HepG2 (cell line): ENCODE measurements around the gene NOP56. TPM values are rescaled to one million over a fixed set of nuclear protein-coding genes. Genes with fewer than 3 reads are reported as not detected.

Experiments
- BCL6 ChIP-seq: IDR thresholded peaks from 2 replicates; pipeline ENCODE4 v1.6.1; 2016; ENCODE audit warnings: missing genetic modification reagents, missing compliant biosample characterization
- CERS6 ChIP-seq: sonication (generic); formaldehyde crosslinking; IDR thresholded peaks from 2 replicates; pipeline ENCODE4 v1.5.0; 2020; ENCODE audit warnings: missing genetic modification reagents
- CHD2 ChIP-seq: IDR thresholded peaks from 2 replicates; pipeline ENCODE4 v1.6.1; 2011; ENCODE audit warnings: low read depth, low read length, improper control_type of control experiment
- DMAP1 ChIP-seq: IDR thresholded peaks from 2 replicates; pipeline ENCODE4 v1.6.1; 2016
- DR1 ChIP-seq: sonication (generic); formaldehyde crosslinking; IDR thresholded peaks from 2 replicates; pipeline ENCODE4 v1.8.0; 2021; ENCODE audit warnings: mild to moderate bottlenecking, missing genetic modification reagents, inconsistent platforms
- JARID2 ChIP-seq: sonication (generic); formaldehyde crosslinking; IDR thresholded peaks from 2 replicates; pipeline ENCODE4 v1.8.1; 2023; ENCODE audit warnings: missing genetic modification reagents, inconsistent platforms; ENCODE audit not compliant: insufficient replicate concordance
- KDM6A ChIP-seq: IDR thresholded peaks from 2 replicates; pipeline ENCODE4 v1.6.1; 2016; ENCODE audit warnings: low read depth
- MEIS1 ChIP-seq: sonication (generic); formaldehyde crosslinking; IDR thresholded peaks from 2 replicates; pipeline ENCODE4 v1.9.0; 2021; ENCODE audit warnings: mild to moderate bottlenecking, missing genetic modification reagents, moderate library complexity, borderline replicate concordance
- NFE2 ChIP-seq: sonication (generic); formaldehyde crosslinking; IDR thresholded peaks from 2 replicates; pipeline ENCODE4 v1.4.0; 2020; ENCODE audit warnings: missing genetic modification reagents
- NR0B2 ChIP-seq: sonication (generic); formaldehyde crosslinking; IDR thresholded peaks from 2 replicates; pipeline ENCODE4 v1.4.0; 2020; ENCODE audit warnings: mild to moderate bottlenecking, missing genetic modification reagents
- POLR2AphosphoS5 ChIP-seq: IDR thresholded peaks from 2 replicates; pipeline ENCODE4 v1.6.1; 2012; ENCODE audit warnings: low read depth, low read length
- SRSF1 ChIP-seq: fragments of 200-400 bp; formaldehyde crosslinking; optimal IDR thresholded peaks from 2 replicates; pipeline ENCODE3; 2017; ENCODE audit warnings: mild to moderate bottlenecking, low read depth, low read length, moderate library complexity
- THAP8 ChIP-seq: sonication (generic); formaldehyde crosslinking; IDR thresholded peaks from 2 replicates; pipeline ENCODE4 v1.5.1; 2020; ENCODE audit warnings: missing genetic modification reagents, mild to moderate bottlenecking, borderline replicate concordance
- ZBTB10 ChIP-seq: sonication (generic); formaldehyde crosslinking; IDR thresholded peaks from 2 replicates; pipeline ENCODE4 v1.4.0; 2020; ENCODE audit warnings: missing genetic modification reagents, borderline replicate concordance
- ZC3H4 ChIP-seq: sonication (generic); formaldehyde crosslinking; IDR thresholded peaks from 2 replicates; pipeline ENCODE4 v1.4.0; 2020; ENCODE audit warnings: missing genetic modification reagents, borderline replicate concordance
- ZNF234 ChIP-seq: sonication (generic); formaldehyde crosslinking; conservative IDR thresholded peaks from 2 replicates; pipeline ENCODE4 v1.5.1; 2020; ENCODE audit warnings: mild to moderate bottlenecking, missing genetic modification reagents
- ZNF256 ChIP-seq: sonication (generic); formaldehyde crosslinking; conservative IDR thresholded peaks from 2 replicates; pipeline ENCODE4 v1.4.0; 2020; ENCODE audit warnings: missing genetic modification reagents
- ZNF317 ChIP-seq: sonication (generic); formaldehyde crosslinking; IDR thresholded peaks from 2 replicates; pipeline ENCODE4 v1.5.0; 2020; ENCODE audit warnings: mild to moderate bottlenecking, missing genetic modification reagents
- ZNF362 ChIP-seq: sonication (generic); formaldehyde crosslinking; IDR thresholded peaks from 2 replicates; pipeline ENCODE4 v1.4.0; 2020; ENCODE audit warnings: missing genetic modification reagents, mild to moderate bottlenecking, borderline replicate concordance
- ZNF580 ChIP-seq: IDR thresholded peaks from 2 replicates; pipeline ENCODE4 v1.6.1; 2016; ENCODE audit warnings: low read depth, borderline replicate concordance
- ZNF766 ChIP-seq: sonication (generic); formaldehyde crosslinking; IDR thresholded peaks from 2 replicates; pipeline ENCODE4 v1.5.0; 2020; ENCODE audit warnings: missing genetic modification reagents, borderline replicate concordance
- ZNF792 ChIP-seq: IDR thresholded peaks from 2 replicates; pipeline ENCODE4 v1.6.1; 2016
- polyA plus RNA-seq, 8 experiments: library from polyadenylated mRNA; depleted of rRNA in 3 of 8; stranded (reverse) in 7 of 8; unstranded in 1 of 8; fragments of >200 nt; fragmentation: Illumina TruSeq in 4 of 8; extraction: Trizol in 4 of 8; gene quantifications; 2 replicates each; pipeline versions ENCODE4 v1.2.1 to v1.2.3, GENCODE V29; 2011 to 2016; ENCODE audit warnings: low read depth in 4 of 8, missing spikeins in 1 of 8, mixed read lengths in 1 of 8; ENCODE audit not compliant: insufficient read depth in 1 of 8
- total RNA-seq, 5 experiments: library from RNA; depleted of rRNA; stranded (reverse); fragments of >200 nt; fragmentation: Illumina TruSeq; extraction: Trizol; gene quantifications; 2 replicates each; pipeline ENCODE4 v1.2.3, GENCODE V29; 2016; ENCODE audit warnings: low read depth in 1 of 5

Gene NOP56
- total and polyA plus RNA-seq, 2 of the 13 experiments (the other 11 are each of a cell fraction or from before 2014, with no cell fraction given), result 369 to 1,116 TPM

GRCh38 chr20:2651772-2652723 lies at the start of gene NOP56 (continued):
- TF ChIP-seq ZBTB10 (CRISPR knock-in tag), result peak; percentile 82; the same call in 1 of the 2 replicates
- TF ChIP-seq ZNF317 (CRISPR knock-in tag), result peak; percentile 89; the same call in 1 of the 2 replicates
- peak; percentile 97 for TF ChIP-seq DR1 (CRISPR knock-in tag)
- TF ChIP-seq THAP8 (CRISPR knock-in tag), result peak; percentile 31; the same call in 1 of the 2 replicates
- TF ChIP-seq ZNF234, result peak; percentile 26; the same call in 1 of the 2 replicates
- TF ChIP-seq MEIS1, result peak; percentile 72
- TF ChIP-seq ZC3H4 (CRISPR knock-in tag), result peak; percentile 75
- peak; percentile 96 for TF ChIP-seq POLR2AphosphoS5
- TF ChIP-seq JARID2 (CRISPR knock-in tag), result no peak
- peak; percentile 73; the same call in 1 of the 2 replicates for TF ChIP-seq ZNF256 (CRISPR knock-in tag)
- TF ChIP-seq KDM6A, result peak; percentile 13; the same call in 1 of the 2 replicates
- peak; percentile 26; the same call in 1 of the 2 replicates for TF ChIP-seq BCL6 (CRISPR knock-in tag)
- peak; percentile 93 for TF ChIP-seq DMAP1
- peak; percentile 51; the same call in 1 of the 2 replicates for TF ChIP-seq ZNF580 (CRISPR knock-in tag)
- TF ChIP-seq NR0B2 (CRISPR knock-in tag), result peak; percentile 68; the same call in 1 of the 2 replicates
- TF ChIP-seq ZNF792 (CRISPR knock-in tag), result peak; percentile 94; the same call in 1 of the 2 replicates
- TF ChIP-seq SRSF1, result peak; percentile 97
- TF ChIP-seq ZNF362 (CRISPR knock-in tag), result no peak
- TF ChIP-seq CERS6, result no peak
- TF ChIP-seq NFE2 (CRISPR knock-in tag), result no peak
- peak; percentile 71; the same call in 1 of the 2 replicates for TF ChIP-seq ZNF766 (CRISPR knock-in tag)
- TF ChIP-seq CHD2, result no peak; the same call in 1 of the 2 replicates
